ENCODE results near the gene LRRC8C. TPM values are rescaled to one million over a fixed set of nuclear protein-coding genes. Genes with fewer than 3 reads are reported as not detected.
A peak's percentile ranks its signal among the peaks of the same experiment; 100 is the strongest.

LRRC8C gene
- total and polyA plus RNA-seq, 10 of the 15 experiments (the other 5 are each of a cell fraction or from before 2014, with no cell fraction given), result 2.3 to 16.3 (median 10.8) TPM

DNA sequence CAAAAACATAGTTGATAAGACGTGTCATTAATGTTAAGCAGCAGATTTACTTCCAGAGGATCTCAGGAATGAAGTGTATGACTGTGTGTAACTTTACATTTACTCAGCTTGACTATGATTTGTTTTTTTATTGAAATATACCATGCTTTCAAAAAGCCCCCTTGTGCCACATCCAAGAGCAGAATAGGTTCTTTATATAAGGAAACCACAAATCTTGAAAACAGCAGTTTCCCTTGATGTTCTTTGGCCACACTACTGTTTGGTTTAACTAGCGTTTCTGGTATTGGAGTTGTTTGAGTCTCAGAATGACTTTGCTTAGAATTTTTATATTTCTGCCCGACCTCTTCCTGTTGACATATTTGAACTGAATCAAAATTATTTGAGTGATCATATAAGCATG, 25.0 kb downstream of the LRRC8C start (continued):
- TF ChIP-seq MEF2B (IDR thresholded peaks at IDR 0.05; ENCODE audit: partially characterized antibody, poor library complexity, severe bottlenecking) (peak; percentile 41), HCFC1 (IDR thresholded peaks at IDR 0.05; ENCODE audit: low read length) (no peak), SPI1 (IDR thresholded peaks at IDR 0.05; ENCODE audit: borderline replicate concordance, insufficient read depth, low read depth, low read length) (no peak), ZSCAN29 (IDR thresholded peaks at IDR 0.05) (no peak), SP1 (IDR thresholded peaks at IDR 0.05; ENCODE audit: low read depth, low read length) (no peak), RFX5 (IDR thresholded peaks at IDR 0.05; ENCODE audit: low read depth, low read length) (no peak), ETV6 (conservative IDR thresholded peaks at IDR 0.05 in 1 of 2, IDR thresholded peaks at IDR 0.05 in 1 of 2; ENCODE audit: borderline replicate concordance in 1 of 2, low read depth in 1 of 2) (peak in 1 of 2 experiments; percentile 68; a peak in 1 of 4 replicates), PAX5 (IDR thresholded peaks at IDR 0.05; ENCODE audit: borderline replicate concordance, low read depth, low read length) (peak; percentile 59; the same call in 1 of the 2 replicates), KLF5 (IDR thresholded peaks at IDR 0.05; ENCODE audit: partially characterized antibody) (no peak), SREBF2 (IDR thresholded peaks at IDR 0.05; ENCODE audit: low read length) (no peak), FOXK2 (IDR thresholded peaks at IDR 0.05) (no peak), SIX5 (IDR thresholded peaks at IDR 0.05; ENCODE audit: low read depth, low read length, severe bottlenecking) (no peak), CHD4 (IDR thresholded peaks at IDR 0.05) (no peak), ESRRA (IDR thresholded peaks at IDR 0.05; ENCODE audit: low read length) (no peak)
- TF ChIP-seq, protein P1, sequence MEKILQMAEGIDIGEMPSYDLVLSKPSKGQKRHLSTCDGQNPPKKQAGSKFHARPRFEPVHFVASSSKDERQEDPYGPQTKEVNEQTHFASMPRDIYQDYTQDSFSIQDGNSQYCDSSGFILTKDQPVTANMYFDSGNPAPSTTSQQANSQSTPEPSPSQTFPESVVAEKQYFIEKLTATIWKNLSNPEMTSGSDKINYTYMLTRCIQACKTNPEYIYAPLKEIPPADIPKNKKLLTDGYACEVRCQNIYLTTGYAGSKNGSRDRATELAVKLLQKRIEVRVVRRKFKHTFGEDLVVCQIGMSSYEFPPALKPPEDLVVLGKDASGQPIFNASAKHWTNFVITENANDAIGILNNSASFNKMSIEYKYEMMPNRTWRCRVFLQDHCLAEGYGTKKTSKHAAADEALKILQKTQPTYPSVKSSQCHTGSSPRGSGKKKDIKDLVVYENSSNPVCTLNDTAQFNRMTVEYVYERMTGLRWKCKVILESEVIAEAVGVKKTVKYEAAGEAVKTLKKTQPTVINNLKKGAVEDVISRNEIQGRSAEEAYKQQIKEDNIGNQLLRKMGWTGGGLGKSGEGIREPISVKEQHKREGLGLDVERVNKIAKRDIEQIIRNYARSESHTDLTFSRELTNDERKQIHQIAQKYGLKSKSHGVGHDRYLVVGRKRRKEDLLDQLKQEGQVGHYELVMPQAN (conservative IDR thresholded peaks at IDR 0.05), result no peak
- TF ChIP-seq, protein P2, sequence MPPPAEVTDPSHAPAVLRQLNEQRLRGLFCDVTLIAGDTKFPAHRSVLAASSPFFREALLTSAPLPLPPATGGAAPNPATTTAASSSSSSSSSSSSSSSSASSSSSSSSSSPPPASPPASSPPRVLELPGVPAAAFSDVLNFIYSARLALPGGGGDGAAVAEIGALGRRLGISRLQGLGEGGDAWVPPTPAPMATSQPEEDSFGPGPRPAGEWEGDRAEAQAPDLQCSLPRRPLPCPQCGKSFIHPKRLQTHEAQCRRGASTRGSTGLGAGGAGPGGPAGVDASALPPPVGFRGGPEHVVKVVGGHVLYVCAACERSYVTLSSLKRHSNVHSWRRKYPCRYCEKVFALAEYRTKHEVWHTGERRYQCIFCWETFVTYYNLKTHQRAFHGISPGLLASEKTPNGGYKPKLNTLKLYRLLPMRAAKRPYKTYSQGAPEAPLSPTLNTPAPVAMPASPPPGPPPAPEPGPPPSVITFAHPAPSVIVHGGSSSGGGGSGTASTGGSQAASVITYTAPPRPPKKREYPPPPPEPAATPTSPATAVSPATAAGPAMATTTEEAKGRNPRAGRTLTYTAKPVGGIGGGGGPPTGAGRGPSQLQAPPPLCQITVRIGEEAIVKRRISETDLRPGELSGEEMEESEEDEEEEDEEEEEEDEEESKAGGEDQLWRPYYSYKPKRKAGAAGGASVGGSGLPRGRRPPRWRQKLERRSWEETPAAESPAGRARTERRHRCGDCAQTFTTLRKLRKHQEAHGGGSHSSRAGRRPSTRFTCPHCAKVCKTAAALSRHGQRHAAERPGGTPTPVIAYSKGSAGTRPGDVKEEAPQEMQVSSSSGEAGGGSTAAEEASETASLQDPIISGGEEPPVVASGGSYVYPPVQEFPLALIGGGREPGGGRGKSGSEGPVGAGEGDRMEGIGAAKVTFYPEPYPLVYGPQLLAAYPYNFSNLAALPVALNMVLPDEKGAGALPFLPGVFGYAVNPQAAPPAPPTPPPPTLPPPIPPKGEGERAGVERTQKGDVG (CRISPR knock-in tag; IDR thresholded peaks at IDR 0.05), result no peak
- TF ChIP-seq, protein P3, sequence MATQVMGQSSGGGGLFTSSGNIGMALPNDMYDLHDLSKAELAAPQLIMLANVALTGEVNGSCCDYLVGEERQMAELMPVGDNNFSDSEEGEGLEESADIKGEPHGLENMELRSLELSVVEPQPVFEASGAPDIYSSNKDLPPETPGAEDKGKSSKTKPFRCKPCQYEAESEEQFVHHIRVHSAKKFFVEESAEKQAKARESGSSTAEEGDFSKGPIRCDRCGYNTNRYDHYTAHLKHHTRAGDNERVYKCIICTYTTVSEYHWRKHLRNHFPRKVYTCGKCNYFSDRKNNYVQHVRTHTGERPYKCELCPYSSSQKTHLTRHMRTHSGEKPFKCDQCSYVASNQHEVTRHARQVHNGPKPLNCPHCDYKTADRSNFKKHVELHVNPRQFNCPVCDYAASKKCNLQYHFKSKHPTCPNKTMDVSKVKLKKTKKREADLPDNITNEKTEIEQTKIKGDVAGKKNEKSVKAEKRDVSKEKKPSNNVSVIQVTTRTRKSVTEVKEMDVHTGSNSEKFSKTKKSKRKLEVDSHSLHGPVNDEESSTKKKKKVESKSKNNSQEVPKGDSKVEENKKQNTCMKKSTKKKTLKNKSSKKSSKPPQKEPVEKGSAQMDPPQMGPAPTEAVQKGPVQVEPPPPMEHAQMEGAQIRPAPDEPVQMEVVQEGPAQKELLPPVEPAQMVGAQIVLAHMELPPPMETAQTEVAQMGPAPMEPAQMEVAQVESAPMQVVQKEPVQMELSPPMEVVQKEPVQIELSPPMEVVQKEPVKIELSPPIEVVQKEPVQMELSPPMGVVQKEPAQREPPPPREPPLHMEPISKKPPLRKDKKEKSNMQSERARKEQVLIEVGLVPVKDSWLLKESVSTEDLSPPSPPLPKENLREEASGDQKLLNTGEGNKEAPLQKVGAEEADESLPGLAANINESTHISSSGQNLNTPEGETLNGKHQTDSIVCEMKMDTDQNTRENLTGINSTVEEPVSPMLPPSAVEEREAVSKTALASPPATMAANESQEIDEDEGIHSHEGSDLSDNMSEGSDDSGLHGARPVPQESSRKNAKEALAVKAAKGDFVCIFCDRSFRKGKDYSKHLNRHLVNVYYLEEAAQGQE (IDR thresholded peaks at IDR 0.05; ENCODE audit: low read depth, low read length), result no peak
- TF ChIP-seq, protein P4, sequence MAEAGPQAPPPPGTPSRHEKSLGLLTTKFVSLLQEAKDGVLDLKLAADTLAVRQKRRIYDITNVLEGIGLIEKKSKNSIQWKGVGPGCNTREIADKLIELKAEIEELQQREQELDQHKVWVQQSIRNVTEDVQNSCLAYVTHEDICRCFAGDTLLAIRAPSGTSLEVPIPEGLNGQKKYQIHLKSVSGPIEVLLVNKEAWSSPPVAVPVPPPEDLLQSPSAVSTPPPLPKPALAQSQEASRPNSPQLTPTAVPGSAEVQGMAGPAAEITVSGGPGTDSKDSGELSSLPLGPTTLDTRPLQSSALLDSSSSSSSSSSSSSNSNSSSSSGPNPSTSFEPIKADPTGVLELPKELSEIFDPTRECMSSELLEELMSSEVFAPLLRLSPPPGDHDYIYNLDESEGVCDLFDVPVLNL (IDR thresholded peaks at IDR 0.05; ENCODE audit: low read depth, low read length), result no peak
